SK-N-SH treated with all-trans-retinoic acid at 6 μM for 48 hours (cell line): ENCODE data around the gene DGKI.

ENCODE experiments used
- ATAC-seq: fragments of 200-7000 bp; cut with Tn5 transposase; 3 replicates; pipeline ENCODE4 v1.9.1; 2020; ENCODE audit warnings: mild to moderate bottlenecking, moderate library complexity
- BACH2 ChIP-seq: fragments of 250-450 bp; sonication (Bioruptor Pico); IDR thresholded peaks from 2 replicates; pipeline ENCODE4 v1.9.0; 2021; ENCODE audit warnings: mild to moderate bottlenecking, borderline replicate concordance
- CREB5 ChIP-seq: fragments of 250-450 bp; sonication (Bioruptor Pico); IDR thresholded peaks from 2 replicates; pipeline ENCODE4 v1.5.1; 2020; ENCODE audit warnings: low read depth, mild to moderate bottlenecking, moderate library complexity
- CSDC2 ChIP-seq: fragments of 250-450 bp; sonication (Bioruptor Pico); IDR thresholded peaks from 2 replicates; pipeline ENCODE4 v1.5.0; 2020; ENCODE audit warnings: mild to moderate bottlenecking, moderate library complexity
- CSRNP3 ChIP-seq: fragments of 250-450 bp; sonication (Bioruptor Pico); IDR thresholded peaks from 2 replicates; pipeline ENCODE4 v1.5.1; 2021; ENCODE audit warnings: mild to moderate bottlenecking, moderate library complexity
- ESRRG ChIP-seq: fragments of 250-450 bp; sonication (Bioruptor Pico); IDR thresholded peaks from 2 replicates; pipeline ENCODE4 v1.6.1; 2021; ENCODE audit warnings: mild to moderate bottlenecking
- OSR1 ChIP-seq: fragments of 250-450 bp; sonication (Bioruptor Pico); IDR thresholded peaks from 2 replicates; pipeline ENCODE4 v1.8.0; 2022; ENCODE audit warnings: moderate library complexity, mild to moderate bottlenecking, inconsistent platforms
- POU6F1 ChIP-seq: fragments of 250-450 bp; sonication (Bioruptor Pico); IDR thresholded peaks from 2 replicates; pipeline ENCODE4 v1.8.0; 2021; ENCODE audit warnings: low read depth, mild to moderate bottlenecking, moderate library complexity, borderline replicate concordance
- PPARA ChIP-seq: fragments of 250-450 bp; sonication (Bioruptor Pico); IDR thresholded peaks from 2 replicates; pipeline ENCODE4 v1.5.0; 2020; ENCODE audit warnings: mild to moderate bottlenecking, borderline replicate concordance
- RARB ChIP-seq: fragments of 250-450 bp; sonication (Bioruptor Pico); IDR thresholded peaks from 2 replicates; pipeline ENCODE4 v1.8.0; 2021; ENCODE audit warnings: mild to moderate bottlenecking, moderate library complexity
- SNAI2 ChIP-seq: fragments of 250-450 bp; sonication (Bioruptor Pico); IDR thresholded peaks from 2 replicates; pipeline ENCODE4 v1.5.0; 2020; ENCODE audit warnings: mild to moderate bottlenecking, moderate library complexity
- TCF4 ChIP-seq: fragments of 250-450 bp; sonication (Bioruptor Pico); IDR thresholded peaks from 2 replicates; pipeline ENCODE4 v1.8.0; 2021; ENCODE audit warnings: mild to moderate bottlenecking, moderate library complexity, borderline replicate concordance
- ZC3H10 ChIP-seq: fragments of 250-450 bp; sonication (Bioruptor Pico); IDR thresholded peaks from 2 replicates; pipeline ENCODE4 v1.5.1; 2021; ENCODE audit warnings: mild to moderate bottlenecking, moderate library complexity
- ZFP3 ChIP-seq: fragments of 250-450 bp; sonication (Bioruptor Pico); IDR thresholded peaks from 2 replicates; pipeline ENCODE4 v1.5.0; 2020; ENCODE audit warnings: mild to moderate bottlenecking, moderate library complexity
- ZFP30 ChIP-seq: fragments of 450-650 bp; formaldehyde crosslinking; IDR thresholded peaks from 2 replicates; pipeline ENCODE4 v1.5.0; 2022; ENCODE audit warnings: mild to moderate bottlenecking, moderate library complexity
- ZNF70 ChIP-seq: fragments of 450-650 bp; formaldehyde crosslinking; IDR thresholded peaks from 2 replicates; pipeline ENCODE4 v1.5.0; 2020; ENCODE audit warnings: mild to moderate bottlenecking, moderate library complexity
- ZNF8 ChIP-seq: fragments of 450-650 bp; formaldehyde crosslinking; IDR thresholded peaks from 2 replicates; pipeline ENCODE4 v1.5.0; 2020; ENCODE audit warnings: mild to moderate bottlenecking, moderate library complexity
- TF ChIP-seq, protein P1 (sequence below): fragments of 250-450 bp; sonication (Bioruptor Pico); IDR thresholded peaks from 2 replicates; pipeline ENCODE4 v1.8.0; 2020; ENCODE audit warnings: mild to moderate bottlenecking, moderate library complexity, borderline replicate concordance
- TF ChIP-seq, protein P2 (sequence below): fragments of 250-450 bp; sonication (Bioruptor Pico); IDR thresholded peaks from 2 replicates; pipeline ENCODE4 v1.5.0; 2020; ENCODE audit warnings: mild to moderate bottlenecking, moderate library complexity

The DGKI gene

GRCh38 chr7:137795211-137795610, 51.6 kb downstream of the DGKI start:
- TF ChIP-seq TCF4 (no peak), ZFP30 (CRISPR knock-in tag) (no peak), POU6F1 (CRISPR knock-in tag) (no peak), CSRNP3 (CRISPR knock-in tag) (no peak), CREB5 (CRISPR knock-in tag) (no peak), PPARA (no peak), CSDC2 (CRISPR knock-in tag) (no peak)
- ATAC-seq = no peak

DNA sequence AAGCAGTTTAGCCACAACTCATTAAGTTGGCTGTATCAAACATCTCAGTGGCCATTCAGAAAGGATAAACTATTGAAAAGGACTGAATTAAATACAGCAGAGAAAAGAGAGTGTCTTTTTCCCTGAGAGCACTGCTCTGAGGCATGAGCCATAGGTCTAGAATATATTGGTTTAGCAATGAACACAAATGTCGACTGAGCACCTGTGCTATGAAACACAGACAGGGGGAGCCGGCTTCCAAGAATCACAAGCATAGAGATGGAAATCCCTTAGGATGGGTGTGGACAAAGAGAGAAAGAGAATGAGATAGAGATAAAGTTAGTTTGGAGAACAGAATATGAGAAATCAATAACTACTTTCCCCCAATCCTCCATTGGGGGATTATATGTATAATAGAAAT, 54.8 kb downstream of the DGKI start:
- TF ChIP-seq RARB (no peak), SNAI2 (CRISPR knock-in tag) (no peak), POU6F1 (CRISPR knock-in tag) (no peak), BACH2 (no peak), TCF4 (no peak), ZNF70 (CRISPR knock-in tag) (no peak)
- no peak for ATAC-seq

DNA sequence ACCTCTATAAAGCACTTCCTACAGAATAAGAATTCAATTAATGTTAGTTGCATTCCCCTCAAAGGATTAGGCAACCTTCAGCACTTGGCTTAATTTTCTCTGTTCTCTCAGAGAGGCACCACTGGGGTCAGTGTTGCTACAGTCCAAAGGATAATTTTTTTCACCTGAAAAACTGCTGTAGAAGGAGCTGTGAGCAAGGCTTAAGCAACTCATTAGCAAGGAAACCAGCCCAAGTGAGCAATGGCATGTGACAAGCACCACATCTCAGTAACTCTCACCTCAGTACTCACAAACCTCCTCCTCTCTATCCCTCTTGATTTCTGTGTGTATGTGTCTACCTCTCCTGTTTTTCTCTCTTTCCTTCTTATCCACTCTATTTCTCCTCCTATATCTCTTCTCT, 55.9 kb downstream of the DGKI start:
- ATAC-seq = no peak
- TF ChIP-seq ZNF8 (CRISPR knock-in tag) (no peak), OSR1 (CRISPR knock-in tag) (no peak), CSDC2 (CRISPR knock-in tag) (no peak), ZNF70 (CRISPR knock-in tag) (no peak), ZFP3 (CRISPR knock-in tag) (no peak), SNAI2 (CRISPR knock-in tag) (no peak), ZC3H10 (CRISPR knock-in tag) (no peak), ESRRG (no peak)
- TF ChIP-seq, protein P1, sequence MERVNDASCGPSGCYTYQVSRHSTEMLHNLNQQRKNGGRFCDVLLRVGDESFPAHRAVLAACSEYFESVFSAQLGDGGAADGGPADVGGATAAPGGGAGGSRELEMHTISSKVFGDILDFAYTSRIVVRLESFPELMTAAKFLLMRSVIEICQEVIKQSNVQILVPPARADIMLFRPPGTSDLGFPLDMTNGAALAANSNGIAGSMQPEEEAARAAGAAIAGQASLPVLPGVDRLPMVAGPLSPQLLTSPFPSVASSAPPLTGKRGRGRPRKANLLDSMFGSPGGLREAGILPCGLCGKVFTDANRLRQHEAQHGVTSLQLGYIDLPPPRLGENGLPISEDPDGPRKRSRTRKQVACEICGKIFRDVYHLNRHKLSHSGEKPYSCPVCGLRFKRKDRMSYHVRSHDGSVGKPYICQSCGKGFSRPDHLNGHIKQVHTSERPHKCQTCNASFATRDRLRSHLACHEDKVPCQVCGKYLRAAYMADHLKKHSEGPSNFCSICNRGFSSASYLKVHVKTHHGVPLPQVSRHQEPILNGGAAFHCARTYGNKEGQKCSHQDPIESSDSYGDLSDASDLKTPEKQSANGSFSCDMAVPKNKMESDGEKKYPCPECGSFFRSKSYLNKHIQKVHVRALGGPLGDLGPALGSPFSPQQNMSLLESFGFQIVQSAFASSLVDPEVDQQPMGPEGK (CRISPR knock-in tag) = no peak
- TF ChIP-seq, protein P2, sequence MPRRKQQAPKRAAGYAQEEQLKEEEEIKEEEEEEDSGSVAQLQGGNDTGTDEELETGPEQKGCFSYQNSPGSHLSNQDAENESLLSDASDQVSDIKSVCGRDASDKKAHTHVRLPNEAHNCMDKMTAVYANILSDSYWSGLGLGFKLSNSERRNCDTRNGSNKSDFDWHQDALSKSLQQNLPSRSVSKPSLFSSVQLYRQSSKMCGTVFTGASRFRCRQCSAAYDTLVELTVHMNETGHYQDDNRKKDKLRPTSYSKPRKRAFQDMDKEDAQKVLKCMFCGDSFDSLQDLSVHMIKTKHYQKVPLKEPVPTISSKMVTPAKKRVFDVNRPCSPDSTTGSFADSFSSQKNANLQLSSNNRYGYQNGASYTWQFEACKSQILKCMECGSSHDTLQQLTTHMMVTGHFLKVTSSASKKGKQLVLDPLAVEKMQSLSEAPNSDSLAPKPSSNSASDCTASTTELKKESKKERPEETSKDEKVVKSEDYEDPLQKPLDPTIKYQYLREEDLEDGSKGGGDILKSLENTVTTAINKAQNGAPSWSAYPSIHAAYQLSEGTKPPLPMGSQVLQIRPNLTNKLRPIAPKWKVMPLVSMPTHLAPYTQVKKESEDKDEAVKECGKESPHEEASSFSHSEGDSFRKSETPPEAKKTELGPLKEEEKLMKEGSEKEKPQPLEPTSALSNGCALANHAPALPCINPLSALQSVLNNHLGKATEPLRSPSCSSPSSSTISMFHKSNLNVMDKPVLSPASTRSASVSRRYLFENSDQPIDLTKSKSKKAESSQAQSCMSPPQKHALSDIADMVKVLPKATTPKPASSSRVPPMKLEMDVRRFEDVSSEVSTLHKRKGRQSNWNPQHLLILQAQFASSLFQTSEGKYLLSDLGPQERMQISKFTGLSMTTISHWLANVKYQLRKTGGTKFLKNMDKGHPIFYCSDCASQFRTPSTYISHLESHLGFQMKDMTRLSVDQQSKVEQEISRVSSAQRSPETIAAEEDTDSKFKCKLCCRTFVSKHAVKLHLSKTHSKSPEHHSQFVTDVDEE (CRISPR knock-in tag) = no peak
